Measurements from ENCODE around the gene TLL2. TPM values are rescaled to one million over a fixed set of nuclear protein-coding genes. Genes with fewer than 3 reads are reported as not detected.

TLL2 gene
- total RNA-seq, 1 donor from 2014 or later, result not detected

GRCh38 chr10:96529634-96530279 is 16.0 kb upstream of the TLL2 start:
- no peaks in the 10 kb centered on the region for H3K27me3 Mint-ChIP-seq (ENCODE audit: low read depth)
- no peak for DNase-seq (ENCODE audit: low spot score)
- no peak overlapping the region for H3K27ac Mint-ChIP-seq
- no peaks in the 10 kb centered on the region for H3K9me3 Mint-ChIP-seq
- no peak overlapping the region for H3K4me3 Mint-ChIP-seq (ENCODE audit: low read depth)
- intact Hi-C loops (cut with micrococcal nuclease), result no loop called here
- H3K36me3 Mint-ChIP-seq (ENCODE audit: low read depth), result peaks cover 51% of the 10 kb centered on the region
- H3K4me1 Mint-ChIP-seq (ENCODE audit: low read depth), result peaks cover 2% of the 10 kb centered on the region

GRCh38 chr10:96524741-96525140 is 11.0 kb upstream of the TLL2 start:
- H3K4me3 Mint-ChIP-seq (ENCODE audit: low read depth), result no peak overlapping the region
- peaks cover 67% of the 10 kb centered on the region for H3K36me3 Mint-ChIP-seq (ENCODE audit: low read depth)
- no peaks in the 10 kb centered on the region for H3K4me1 Mint-ChIP-seq (ENCODE audit: low read depth)
- H3K27ac Mint-ChIP-seq, result no peak overlapping the region
- DNase-seq (ENCODE audit: low spot score), result no peak
- H3K27me3 Mint-ChIP-seq (ENCODE audit: low read depth), result no peaks in the 10 kb centered on the region
- intact Hi-C loops (cut with micrococcal nuclease), result no loop called here
- no peaks in the 10 kb centered on the region for H3K9me3 Mint-ChIP-seq

GRCh38 chr10:96517284-96517683 is 3.6 kb upstream of the TLL2 start:
- Mint-ChIP-seq H3K27ac (no peak overlapping the region), H3K4me1 (ENCODE audit: low read depth) (peaks cover 8% of the 10 kb centered on the region), H3K4me3 (ENCODE audit: low read depth) (no peak overlapping the region), H3K36me3 (ENCODE audit: low read depth) (peaks cover 26% of the 10 kb centered on the region), H3K9me3 (no peaks in the 10 kb centered on the region), H3K27me3 (ENCODE audit: low read depth) (peaks cover 29% of the 10 kb centered on the region)
- intact Hi-C loops (cut with micrococcal nuclease), result no loop called here
- DNase-seq (ENCODE audit: low spot score), result no peak

GRCh38 chr10:96516337-96516736 is 2.6 kb upstream of the TLL2 start:
- H3K4me3 Mint-ChIP-seq (ENCODE audit: low read depth), result no peak overlapping the region

GRCh38 chr10:96513305-96513697 is 425 bp downstream of the TLL2 start:
- Mint-ChIP-seq H3K36me3 (ENCODE audit: low read depth) (no peaks in the 10 kb centered on the region), H3K27ac (no peak overlapping the region), H3K4me1 (ENCODE audit: low read depth) (peaks cover 10% of the 10 kb centered on the region), H3K27me3 (ENCODE audit: low read depth) (peaks cover 53% of the 10 kb centered on the region), H3K4me3 (ENCODE audit: low read depth) (peak overlapping the region; percentile 66), H3K9me3 (no peaks in the 10 kb centered on the region)
- peak; percentile 25 for DNase-seq (ENCODE audit: low spot score)
- intact Hi-C loops (cut with micrococcal nuclease), result loop anchor here (1.0 to 5.0 kb wide), 2 partner anchors 74 to 138 kb away; partner anchors contain the start of gene TM9SF3

More at GRCh38 chr10:96516337-96516736, 2.6 kb upstream of the TLL2 start:
- H3K27me3 Mint-ChIP-seq (ENCODE audit: low read depth), result peaks cover 39% of the 10 kb centered on the region
- intact Hi-C loops (cut with micrococcal nuclease), result no loop called here
- DNase-seq (ENCODE audit: low spot score), result no peak
- no peaks in the 10 kb centered on the region for H3K9me3 Mint-ChIP-seq
- H3K36me3 Mint-ChIP-seq (ENCODE audit: low read depth), result peaks cover 18% of the 10 kb centered on the region
- H3K27ac Mint-ChIP-seq, result no peak overlapping the region
- peaks cover 10% of the 10 kb centered on the region for H3K4me1 Mint-ChIP-seq (ENCODE audit: low read depth)

- H3K27me3 Mint-ChIP-seq (ENCODE audit: low read depth), result peaks cover 53% of the 10 kb centered on the region
- peaks cover 10% of the 10 kb centered on the region for H3K4me1 Mint-ChIP-seq (ENCODE audit: low read depth)
- no peak overlapping the region for H3K27ac Mint-ChIP-seq
- H3K9me3 Mint-ChIP-seq, result no peaks in the 10 kb centered on the region
- DNase-seq (ENCODE audit: low spot score), result no peak
- H3K4me3 Mint-ChIP-seq (ENCODE audit: low read depth), result peak overlapping the region; percentile 66
- no peaks in the 10 kb centered on the region for H3K36me3 Mint-ChIP-seq (ENCODE audit: low read depth)
- intact Hi-C loops (cut with micrococcal nuclease), result loop anchor here (1.0 to 5.0 kb wide), 2 partner anchors 75 to 137 kb away; partner anchors contain the start of gene TM9SF3
These were observed 1.0 kb downstream of the TLL2 start for GRCh38 chr10:96512524-96513304.

- DNase-seq (ENCODE audit: low spot score), result no peak
- Mint-ChIP-seq H3K4me1 (ENCODE audit: low read depth) (peaks cover 10% of the 10 kb centered on the region), H3K27ac (no peak overlapping the region), H3K36me3 (ENCODE audit: low read depth) (no peaks in the 10 kb centered on the region), H3K9me3 (no peaks in the 10 kb centered on the region), H3K4me3 (ENCODE audit: low read depth) (peak overlapping the region; percentile 32), H3K27me3 (ENCODE audit: low read depth) (peaks cover 51% of the 10 kb centered on the region)
- intact Hi-C loops (cut with micrococcal nuclease), result loop anchor here (2.0 to 5.0 kb wide), 2 partner anchors 76 to 114 kb away; partner anchors contain the start of gene TM9SF3
These were observed 2.4 kb downstream of the TLL2 start for GRCh38 chr10:96511044-96511945.

- Mint-ChIP-seq H3K27me3 (ENCODE audit: low read depth) (peaks cover 36% of the 10 kb centered on the region), H3K27ac (no peak overlapping the region), H3K4me1 (ENCODE audit: low read depth) (peaks cover 7% of the 10 kb centered on the region), H3K4me3 (ENCODE audit: low read depth) (no peak overlapping the region), H3K9me3 (no peaks in the 10 kb centered on the region), H3K36me3 (ENCODE audit: low read depth) (no peaks in the 10 kb centered on the region)
- intact Hi-C loops (cut with micrococcal nuclease), result no loop called here
- DNase-seq (ENCODE audit: low spot score), result no peak
These were observed 4.6 kb downstream of the TLL2 start for GRCh38 chr10:96509017-96509641.

- Mint-ChIP-seq H3K4me3 (ENCODE audit: low read depth) (no peak overlapping the region), H3K36me3 (ENCODE audit: low read depth) (no peaks in the 10 kb centered on the region), H3K27ac (no peak overlapping the region), H3K27me3 (ENCODE audit: low read depth) (peaks cover 28% of the 10 kb centered on the region), H3K9me3 (no peaks in the 10 kb centered on the region), H3K4me1 (ENCODE audit: low read depth) (peaks cover 1% of the 10 kb centered on the region)
- DNase-seq (ENCODE audit: low spot score), result no peak
- intact Hi-C loops (cut with micrococcal nuclease), result no loop called here
These were observed 6.7 kb downstream of the TLL2 start for GRCh38 chr10:96507044-96507443.

GRCh38 chr10:96505150-96506136 is 8.3 kb downstream of the TLL2 start:
- Mint-ChIP-seq H3K4me1 (ENCODE audit: low read depth) (no peaks in the 10 kb centered on the region), H3K36me3 (ENCODE audit: low read depth) (no peaks in the 10 kb centered on the region), H3K9me3 (no peaks in the 10 kb centered on the region), H3K27ac (no peak overlapping the region), H3K4me3 (ENCODE audit: low read depth) (no peak overlapping the region), H3K27me3 (ENCODE audit: low read depth) (peaks cover 20% of the 10 kb centered on the region)
- no peak for DNase-seq (ENCODE audit: low spot score)
- intact Hi-C loops (cut with micrococcal nuclease), result no loop called here

GRCh38 chr10:96502561-96503282 is 11.0 kb downstream of the TLL2 start:
- Mint-ChIP-seq H3K27ac (no peak overlapping the region), H3K9me3 (no peaks in the 10 kb centered on the region), H3K4me3 (ENCODE audit: low read depth) (no peak overlapping the region), H3K36me3 (ENCODE audit: low read depth) (no peaks in the 10 kb centered on the region), H3K27me3 (ENCODE audit: low read depth) (peaks cover 16% of the 10 kb centered on the region), H3K4me1 (ENCODE audit: low read depth) (no peaks in the 10 kb centered on the region)
- intact Hi-C loops (cut with micrococcal nuclease), result no loop called here
- DNase-seq (ENCODE audit: low spot score), result no peak
